GM21717 (cell line): ENCODE data around the gene ATAD1.
"Not testable (repeated sequence)": the region's sequence is repeated elsewhere in the genome, so short reads cannot be mapped to it uniquely, and the experiment has no call there.

Experiments used
- ATAC-seq: cut with Tn5 transposase; IDR thresholded peaks from one replicate; pipeline ENCODE4 v1.9.1; 2021; ENCODE audit warnings: mild to moderate bottlenecking, moderate library complexity; ENCODE audit not compliant: unreplicated experiment

Gene ATAD1

GRCh38 chr10:87846711-87847110 lies 28.7 kb upstream of the ATAD1 start:
- ATAC-seq: not testable (repeated sequence)

DNA sequence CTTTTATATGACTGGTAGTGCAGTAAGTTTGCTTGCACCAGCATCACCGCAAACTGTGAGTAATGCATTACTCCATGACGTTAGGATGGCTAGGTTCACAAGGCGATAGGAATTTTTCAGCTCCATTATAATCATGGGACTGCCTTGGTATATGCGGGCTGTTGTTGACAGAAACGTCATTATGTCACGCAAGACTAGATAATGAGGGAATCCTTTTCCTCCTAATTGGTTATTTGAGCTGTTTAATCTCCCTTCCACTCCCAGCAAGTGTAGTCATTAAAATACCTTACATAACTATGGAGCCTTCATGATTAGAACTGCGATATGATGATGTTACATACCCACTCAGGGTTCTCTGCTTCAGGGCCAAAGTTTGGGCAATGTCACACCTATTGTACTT lies 28.0 kb upstream of the ATAD1 start:
- no peak for ATAC-seq

DNA sequence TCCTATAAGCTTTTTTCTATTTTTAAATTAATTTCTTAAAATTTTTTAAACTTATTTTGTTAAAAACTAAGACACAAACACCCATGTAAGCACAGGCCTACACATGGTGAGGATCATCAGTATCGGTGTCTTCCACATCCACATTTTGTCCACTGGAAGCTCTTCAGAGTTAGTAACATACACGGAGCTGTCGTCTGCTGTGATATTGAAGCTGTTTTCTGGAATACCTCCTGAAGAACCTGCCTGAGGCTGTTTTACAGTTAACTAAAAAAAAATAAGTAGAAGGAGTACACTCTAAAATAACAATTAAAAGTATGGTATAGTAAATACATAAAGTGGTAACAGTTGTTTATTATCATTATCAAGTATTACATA lies 27.6 kb upstream of the ATAD1 start:
- ATAC-seq: no peak

DNA sequence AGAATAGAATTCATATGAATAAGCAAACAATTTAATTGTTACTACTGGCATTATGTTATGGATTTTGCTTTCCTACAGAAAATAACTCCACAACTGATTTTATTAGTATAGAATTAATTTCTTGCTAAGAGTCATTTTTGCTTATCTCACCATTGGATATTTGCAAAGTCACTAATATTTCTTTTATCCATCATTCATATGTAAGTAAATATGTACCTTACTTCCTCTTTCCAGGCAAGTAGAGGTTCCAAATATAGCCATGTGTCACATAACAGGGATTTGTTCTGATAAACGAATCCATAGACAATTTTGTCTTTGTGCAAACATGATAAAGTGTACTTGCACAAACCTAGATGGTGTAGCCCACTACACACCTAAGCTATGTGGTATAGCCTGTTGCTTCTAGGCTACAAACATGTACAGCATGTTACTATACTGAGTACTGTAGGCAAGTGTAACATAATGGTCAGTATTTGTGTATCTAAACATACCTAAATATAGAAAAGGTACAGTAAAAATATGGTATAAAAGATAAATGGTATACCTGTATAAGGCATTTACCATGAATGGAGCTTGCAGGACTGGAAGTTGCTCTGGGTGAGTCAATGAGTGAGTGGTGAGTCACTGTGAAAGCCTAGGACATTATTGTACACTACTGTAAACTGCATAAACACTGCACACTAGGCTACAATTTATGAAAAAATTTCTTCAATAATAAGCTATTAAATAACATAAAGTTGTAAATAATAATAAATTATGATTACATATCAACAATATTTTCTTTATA lies 27.0 kb upstream of the ATAD1 start:
- no peak for ATAC-seq

DNA sequence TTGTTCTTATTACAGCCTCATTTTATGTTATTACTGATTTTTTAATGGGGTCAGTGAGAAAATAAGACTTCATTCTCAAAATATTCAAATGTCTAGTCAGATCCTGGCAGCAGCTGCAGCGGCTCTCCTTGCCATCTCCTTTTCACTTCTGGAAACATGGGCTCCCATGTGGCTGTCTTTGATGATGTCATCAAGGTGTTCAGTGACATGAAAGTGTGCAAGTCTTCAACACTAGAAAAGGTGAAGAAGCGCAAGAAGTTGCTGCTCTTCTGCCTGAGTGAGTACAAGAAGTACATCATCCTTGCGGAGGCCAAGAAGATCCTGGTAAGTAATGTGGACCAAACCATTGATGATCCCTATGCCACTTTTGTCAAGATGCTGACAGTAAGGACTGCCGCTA lies 25.7 kb upstream of the ATAD1 start:
- no peak for ATAC-seq

DNA sequence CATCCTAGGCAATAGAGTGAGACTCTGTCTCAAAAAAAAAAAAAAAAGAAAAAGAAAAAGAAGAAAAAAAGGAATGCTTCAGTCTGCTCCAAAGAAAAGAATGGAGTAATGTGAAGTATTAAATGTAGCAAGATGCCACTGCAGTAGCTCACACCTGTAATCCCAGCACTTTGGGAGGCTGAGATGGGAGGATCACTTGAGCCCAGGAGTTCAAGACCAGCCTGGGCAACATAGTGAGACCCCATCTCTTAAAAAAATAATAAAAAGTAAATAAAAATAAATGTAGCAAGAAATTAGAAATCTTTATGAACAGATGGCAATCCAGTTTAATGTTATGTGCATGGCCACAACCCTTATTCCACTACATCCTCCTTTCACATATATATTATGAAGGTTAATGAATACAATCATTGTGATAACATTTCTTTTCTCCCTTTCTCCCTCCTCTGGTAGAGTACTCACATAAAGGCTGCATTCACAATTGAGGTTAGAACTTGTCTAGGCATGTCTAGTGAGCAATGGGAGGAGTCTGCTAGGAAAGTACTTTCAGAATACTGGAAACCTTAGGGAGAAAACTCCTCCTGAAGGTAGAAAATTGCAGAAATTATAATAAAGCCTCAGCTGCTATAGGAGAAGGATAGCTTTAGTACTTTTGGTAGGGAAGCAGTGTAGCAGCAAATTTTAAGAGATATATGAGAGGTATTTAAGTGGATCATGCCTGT lies 24.9 kb upstream of the ATAD1 start:
- ATAC-seq: no peak

DNA sequence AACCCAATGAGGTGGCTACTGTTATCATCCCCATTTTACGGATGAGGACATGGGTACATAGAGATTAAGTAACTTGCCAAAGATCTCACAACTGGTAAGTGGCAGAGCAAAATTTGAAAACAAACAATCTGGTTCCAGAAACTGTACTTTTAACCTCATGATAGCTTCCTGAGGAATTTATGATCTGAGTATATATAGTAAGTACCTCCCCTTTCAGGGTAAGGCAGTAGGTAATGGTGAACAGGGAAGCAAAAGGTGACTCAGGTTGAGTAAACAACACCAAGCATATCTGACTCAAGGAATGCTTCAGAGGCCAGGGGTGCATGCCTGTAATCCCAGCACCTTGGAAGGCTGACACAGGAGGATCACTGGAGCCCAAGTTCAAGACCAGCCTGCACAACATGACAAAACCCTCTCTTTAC lies 24.2 kb upstream of the ATAD1 start:
- ATAC-seq: no peak

DNA sequence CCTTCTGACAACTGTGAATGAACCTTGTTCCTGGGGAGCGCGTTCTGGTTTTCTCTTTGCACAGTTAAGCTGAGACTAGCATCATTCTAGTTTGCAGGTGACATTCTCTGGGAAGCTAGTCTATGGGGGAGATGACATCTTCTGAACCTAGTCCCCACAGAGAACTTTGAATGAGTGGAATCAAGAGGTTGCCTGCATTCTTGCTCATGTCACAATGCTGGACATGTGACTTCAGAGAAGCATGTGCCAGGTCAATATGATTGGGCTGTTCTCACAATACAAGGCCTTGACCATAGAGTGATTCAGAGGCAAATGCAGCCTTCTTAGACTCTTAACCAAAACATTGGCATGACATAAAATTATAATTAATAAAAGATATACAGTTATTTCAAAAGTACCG lies 23.2 kb upstream of the ATAD1 start:
- no peak for ATAC-seq

DNA sequence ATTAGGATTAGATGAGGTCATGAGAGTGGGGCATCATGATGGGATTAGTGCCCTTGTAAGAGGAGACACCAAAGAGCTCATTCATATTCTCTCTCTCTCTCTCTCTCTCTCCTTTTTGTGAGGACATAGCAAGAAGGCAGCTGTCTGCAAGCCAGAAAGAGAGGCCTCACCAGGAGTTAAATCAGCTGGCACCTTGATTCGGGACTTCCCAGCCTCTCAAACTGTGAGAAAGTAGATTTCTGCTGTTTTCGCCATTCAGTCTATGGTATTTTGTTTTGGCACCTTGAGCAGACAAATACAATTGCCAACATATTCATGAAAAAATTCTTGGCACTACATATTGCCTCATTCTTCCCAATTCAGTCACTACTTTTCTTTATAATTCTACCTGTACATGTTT lies 20.6 kb upstream of the ATAD1 start:
- no peak for ATAC-seq

DNA sequence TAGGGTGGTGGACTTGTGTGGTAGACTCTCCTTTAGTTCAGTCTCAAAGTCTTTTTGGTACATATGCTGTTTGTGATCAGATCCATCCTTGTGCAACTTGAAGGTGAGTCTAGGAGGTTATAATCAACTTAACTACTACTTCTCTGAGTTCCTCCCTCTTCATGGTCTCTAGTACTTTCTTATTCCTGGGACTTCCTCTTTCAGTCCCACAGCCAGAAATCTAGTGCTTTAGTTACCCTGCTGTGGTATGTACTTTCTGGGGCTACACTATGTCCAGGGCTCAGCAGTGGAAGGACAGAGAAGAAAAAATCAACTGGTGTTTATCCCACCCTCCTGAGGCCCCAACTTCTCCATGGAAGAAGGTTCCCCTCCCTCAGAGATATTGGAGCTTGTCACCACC lies 19.4 kb upstream of the ATAD1 start:
- no peak for ATAC-seq

DNA sequence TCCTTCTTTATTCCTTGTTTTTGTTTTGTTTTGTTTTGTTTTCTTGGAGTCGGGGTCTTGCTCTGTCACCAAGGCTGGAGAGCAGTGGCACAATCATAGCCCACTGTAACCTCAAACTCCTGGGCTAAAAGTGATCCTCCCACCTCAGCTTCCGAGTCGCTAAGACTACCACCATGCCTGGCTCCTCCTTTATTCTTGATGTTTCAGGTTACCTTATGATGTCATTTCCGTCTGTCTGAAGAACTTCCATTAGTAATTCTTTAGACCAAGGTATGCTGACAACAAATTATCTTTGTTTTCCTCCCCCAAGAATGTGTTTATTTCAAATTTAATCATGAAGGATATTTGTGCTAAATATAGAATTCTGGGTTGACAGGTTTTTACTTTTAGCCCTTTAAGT lies 18.1 kb upstream of the ATAD1 start:
- no peak for ATAC-seq

DNA sequence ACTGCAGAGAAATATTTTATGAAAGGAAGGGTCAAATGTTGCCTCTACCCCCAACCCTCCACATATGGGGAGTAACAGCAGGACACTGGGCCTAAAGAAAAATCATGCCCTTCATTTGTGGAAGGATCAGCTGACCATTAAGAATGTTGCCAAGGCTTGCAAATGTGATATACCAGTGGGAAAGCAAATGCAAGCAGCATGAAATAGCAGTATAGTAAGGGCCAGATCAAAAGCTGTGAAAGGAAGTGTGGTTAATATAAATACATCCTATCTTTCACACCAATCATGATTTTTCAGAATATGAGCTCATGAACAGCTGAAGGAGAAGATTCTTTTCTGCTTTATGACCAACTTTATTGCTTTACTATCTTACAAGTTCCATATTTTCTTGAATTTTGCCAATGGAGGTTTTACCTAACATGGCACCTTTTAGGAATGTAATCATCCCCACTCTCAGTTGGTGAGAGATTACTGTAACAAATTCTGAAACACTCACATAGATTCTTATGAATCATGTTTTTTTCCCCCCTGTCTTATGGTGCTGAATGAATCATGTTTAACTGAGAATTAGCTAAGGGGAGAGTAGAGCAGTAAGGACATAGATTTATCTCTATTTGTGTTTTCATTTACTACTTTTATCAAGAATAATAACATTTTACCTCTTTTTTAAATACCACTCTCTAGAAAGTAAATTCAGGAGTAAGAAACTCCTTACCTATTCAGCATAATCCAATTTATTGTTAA lies 12.1 kb upstream of the ATAD1 start:
- ATAC-seq: no peak

DNA sequence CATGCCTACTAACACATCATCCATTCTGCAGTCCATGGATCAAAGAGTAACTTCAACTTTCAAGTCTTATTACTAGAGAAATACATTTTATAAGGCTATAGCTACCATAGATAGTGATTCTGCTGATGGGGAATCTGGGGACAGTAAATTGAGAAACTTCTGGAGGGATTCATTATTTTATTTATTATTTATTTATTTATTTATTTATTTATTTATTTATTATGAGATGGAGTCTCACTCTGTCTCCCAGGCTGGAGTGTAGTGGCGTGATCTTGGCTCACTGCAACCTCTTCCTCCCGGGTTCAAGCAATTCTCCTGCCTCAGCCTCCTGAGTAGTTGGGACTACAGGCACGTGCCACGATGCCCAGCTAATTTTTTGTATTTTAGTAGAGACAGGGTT lies 11.0 kb upstream of the ATAD1 start:
- not testable (repeated sequence) for ATAC-seq

GRCh38 chr10:87827681-87828080 lies 9.7 kb upstream of the ATAD1 start:
- no peak for ATAC-seq

GRCh38 chr10:87826653-87827052 lies 8.6 kb upstream of the ATAD1 start:
- no peak for ATAC-seq

GRCh38 chr10:87819289-87819585 lies 1.2 kb upstream of the ATAD1 start:
- ATAC-seq: no peak

GRCh38 chr10:87818505-87819288 lies 671 bp upstream of the ATAD1 start:
- peak; percentile 49 for ATAC-seq

DNA sequence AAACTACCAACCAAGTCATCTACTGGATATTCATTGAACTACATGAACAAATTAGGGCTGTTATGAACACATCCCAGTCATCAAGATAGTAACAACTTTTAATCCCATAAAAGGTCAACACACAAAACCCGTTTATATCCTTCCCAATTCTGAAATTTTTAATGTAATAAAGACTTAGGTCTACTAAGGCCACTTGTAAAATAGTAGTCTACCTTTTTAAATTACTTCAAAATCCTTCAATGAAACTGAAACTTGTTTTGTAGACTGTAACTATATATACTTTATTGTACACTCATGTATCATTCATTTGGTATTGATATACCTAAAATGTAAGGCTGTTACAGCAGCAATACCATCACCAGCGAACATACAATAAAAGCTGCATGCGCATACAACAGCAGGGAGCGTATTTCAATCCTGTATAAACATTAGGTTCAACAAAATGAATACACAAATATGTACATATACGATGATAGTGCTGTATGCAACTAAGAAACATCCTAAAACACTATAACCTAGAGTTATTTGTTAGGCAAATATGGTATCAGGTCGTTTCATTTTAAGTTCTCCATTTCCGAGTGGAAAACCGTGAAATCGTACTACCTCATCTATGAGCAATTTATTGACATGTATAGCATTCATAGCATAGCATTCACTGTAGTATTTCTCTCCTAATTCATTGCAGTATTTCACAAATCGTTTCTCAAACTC lies 973 bp downstream of the ATAD1 start:
- ATAC-seq: peak; percentile 8

DNA sequence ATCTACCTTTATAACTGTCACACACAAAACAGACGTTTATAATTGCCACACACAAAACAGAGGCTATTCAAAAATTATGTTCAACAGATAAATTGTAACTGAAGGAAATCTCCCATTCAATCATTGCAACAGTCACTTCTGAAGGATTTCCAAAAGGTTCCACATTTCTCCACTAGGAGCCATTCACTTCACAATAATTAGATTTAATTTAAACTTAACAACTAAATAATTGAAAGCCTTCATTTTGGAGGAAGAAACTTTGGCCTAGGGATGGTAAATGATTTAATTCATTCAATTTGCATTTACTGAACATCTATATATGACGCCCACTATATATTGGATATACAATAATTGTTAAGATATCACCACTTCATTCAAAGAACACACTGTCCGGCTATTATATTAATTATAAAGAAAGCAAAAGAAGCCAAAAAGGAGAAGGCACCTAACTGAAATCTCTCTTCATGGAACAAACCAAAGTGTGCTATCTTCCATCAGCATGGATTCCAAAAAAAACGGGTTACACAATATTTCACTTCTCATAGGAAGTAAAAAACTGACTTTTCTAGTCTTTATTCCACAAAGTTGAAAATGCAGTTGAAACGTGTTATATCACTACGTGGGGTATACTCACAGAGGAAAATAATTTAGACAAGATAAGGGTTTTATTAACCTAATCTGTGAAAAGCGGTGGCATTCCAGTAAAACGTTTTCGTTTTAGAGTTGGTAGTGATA lies 1.7 kb downstream of the ATAD1 start:
- no peak for ATAC-seq
